Mesenchymal stem cell (in vitro differentiated cells and primary cell): ENCODE data around the gene RUNX3.

Source experiments
- DNase-seq: peaks from one replicate; pipeline ENCODE4 v3.0.0-alpha.2; 2013
- H2AFZ ChIP-seq: one replicate; pipeline ENCODE4 v1.6.1; 2013; ENCODE audit warnings: low read depth, mild to moderate bottlenecking, control low read depth, inconsistent platforms, low read length, moderate library complexity
- H2AK5ac ChIP-seq: 2 replicates; pipeline ENCODE4 v1.6.1; 2013; ENCODE audit warnings: low read length, moderate library complexity, mild to moderate bottlenecking, inconsistent platforms; ENCODE audit not compliant: severe bottlenecking
- H2BK120ac ChIP-seq: one replicate; pipeline ENCODE4 v1.6.1; 2013; ENCODE audit warnings: low read depth, mild to moderate bottlenecking, inconsistent platforms, low read length, moderate library complexity
- H2BK12ac ChIP-seq, 2 experiments: one replicate each; pipeline ENCODE4 v1.6.1; 2013; ENCODE audit warnings: inconsistent platforms in 2 of 2, low read length in 2 of 2, mild to moderate bottlenecking in 2 of 2, moderate library complexity in 2 of 2, control low read depth in 1 of 2
- H2BK15ac ChIP-seq: one replicate; pipeline ENCODE4 v1.6.1; 2013; ENCODE audit warnings: mild to moderate bottlenecking, low read depth, inconsistent platforms; ENCODE audit not compliant: poor library complexity, severe bottlenecking
- H2BK5ac ChIP-seq: 2 replicates; pipeline ENCODE4 v1.6.1; 2013; ENCODE audit warnings: low read depth, mild to moderate bottlenecking, low read length, control low read depth, inconsistent platforms; ENCODE audit not compliant: poor library complexity, severe bottlenecking
- H3K14ac ChIP-seq, 2 experiments: one replicate each; pipeline ENCODE4 v1.6.1; 2013; ENCODE audit warnings: inconsistent platforms in 2 of 2, low read length in 2 of 2, control low read depth in 1 of 2, mild to moderate bottlenecking in 1 of 2, moderate library complexity in 1 of 2
- H3K18ac ChIP-seq, 2 experiments: one replicate each; pipeline ENCODE4 v1.6.1; 2013; ENCODE audit warnings: inconsistent platforms in 2 of 2, low read length in 2 of 2, control low read depth in 1 of 2, low read depth in 1 of 2, mild to moderate bottlenecking in 1 of 2
- H3K23ac ChIP-seq, 2 experiments: one replicate each; pipeline ENCODE4 v1.6.1; 2013; ENCODE audit warnings: inconsistent platforms in 2 of 2, low read length in 2 of 2, mild to moderate bottlenecking in 2 of 2, moderate library complexity in 2 of 2, control low read depth in 1 of 2
- H3K27ac ChIP-seq: 2 replicates; pipeline ENCODE4 v1.5.1; 2013; ENCODE audit warnings: mild to moderate bottlenecking, moderate library complexity, low read length, control low read depth, inconsistent platforms; ENCODE audit not compliant: poor library complexity, severe bottlenecking
- H3K27me3 ChIP-seq, 2 experiments: 2 replicates each; pipeline versions ENCODE4 v1.6.1 to v1.7.0; 2013; ENCODE audit warnings: low read length in 2 of 2, mild to moderate bottlenecking in 2 of 2, moderate library complexity in 2 of 2, control low read depth in 1 of 2, inconsistent platforms in 1 of 2; ENCODE audit not compliant: control insufficient read depth in 1 of 2, insufficient read depth in 1 of 2
- H3K36me3 ChIP-seq, 2 experiments: 2 replicates each; pipeline versions ENCODE4 v1.6.1 to v1.7.0; 2013; ENCODE audit warnings: low read length in 2 of 2, control low read depth in 1 of 2, inconsistent platforms in 1 of 2, low read depth in 1 of 2, mild to moderate bottlenecking in 1 of 2; ENCODE audit not compliant: insufficient read depth in 2 of 2, control insufficient read depth in 1 of 2
- H3K4ac ChIP-seq, 2 experiments: one replicate each; pipeline ENCODE4 v1.6.1; 2013; ENCODE audit warnings: inconsistent platforms in 2 of 2, low read length in 2 of 2, mild to moderate bottlenecking in 2 of 2, moderate library complexity in 2 of 2, control low read depth in 1 of 2, low read depth in 1 of 2
- H3K4me1 ChIP-seq: 2 replicates; pipeline ENCODE4 v1.6.1; 2013; ENCODE audit warnings: low read depth, low read length, control low read depth; ENCODE audit not compliant: control insufficient read depth, insufficient read depth
- H3K4me2 ChIP-seq: 2 replicates; pipeline ENCODE4 v1.6.1; 2013; ENCODE audit warnings: low read length, mild to moderate bottlenecking, inconsistent platforms; ENCODE audit not compliant: poor library complexity, severe bottlenecking
- H3K4me3 ChIP-seq, 2 experiments: 2 replicates each; pipeline versions ENCODE4 v1.5.1 to v1.7.0; 2013; ENCODE audit warnings: low read length in 2 of 2, mild to moderate bottlenecking in 2 of 2, control low read depth in 1 of 2, low read depth in 1 of 2; ENCODE audit not compliant: insufficient read depth in 1 of 2
- H3K79me1 ChIP-seq: replicated peaks from 2 replicates; pipeline ENCODE4 v1.6.1; 2013; ENCODE audit warnings: mild to moderate bottlenecking, control low read depth, low read length, inconsistent platforms; ENCODE audit not compliant: poor library complexity, severe bottlenecking
- H3K9ac ChIP-seq: 2 replicates; pipeline ENCODE4 v1.7.0; 2013; ENCODE audit warnings: mild to moderate bottlenecking, low read length, moderate library complexity
- H3K9me3 ChIP-seq: 2 replicates; pipeline ENCODE4 v1.7.0; 2013; ENCODE audit warnings: mild to moderate bottlenecking, low read length; ENCODE audit not compliant: control insufficient read depth
- H4K8ac ChIP-seq: one replicate; pipeline ENCODE4 v1.6.1; 2013; ENCODE audit warnings: inconsistent platforms, mild to moderate bottlenecking, low read length, moderate library complexity
- H4K91ac ChIP-seq: one replicate; pipeline ENCODE4 v1.6.1; 2013; ENCODE audit warnings: mild to moderate bottlenecking, low read length, inconsistent platforms
- WGBS: methylation state at CpG from one replicate; pipeline ENCODE4 v1.1.7; 2013; ENCODE audit warnings: mixed read lengths; 5-methylcytosine and 5-hydroxymethylcytosine counted together

Gene RUNX3

DNA sequence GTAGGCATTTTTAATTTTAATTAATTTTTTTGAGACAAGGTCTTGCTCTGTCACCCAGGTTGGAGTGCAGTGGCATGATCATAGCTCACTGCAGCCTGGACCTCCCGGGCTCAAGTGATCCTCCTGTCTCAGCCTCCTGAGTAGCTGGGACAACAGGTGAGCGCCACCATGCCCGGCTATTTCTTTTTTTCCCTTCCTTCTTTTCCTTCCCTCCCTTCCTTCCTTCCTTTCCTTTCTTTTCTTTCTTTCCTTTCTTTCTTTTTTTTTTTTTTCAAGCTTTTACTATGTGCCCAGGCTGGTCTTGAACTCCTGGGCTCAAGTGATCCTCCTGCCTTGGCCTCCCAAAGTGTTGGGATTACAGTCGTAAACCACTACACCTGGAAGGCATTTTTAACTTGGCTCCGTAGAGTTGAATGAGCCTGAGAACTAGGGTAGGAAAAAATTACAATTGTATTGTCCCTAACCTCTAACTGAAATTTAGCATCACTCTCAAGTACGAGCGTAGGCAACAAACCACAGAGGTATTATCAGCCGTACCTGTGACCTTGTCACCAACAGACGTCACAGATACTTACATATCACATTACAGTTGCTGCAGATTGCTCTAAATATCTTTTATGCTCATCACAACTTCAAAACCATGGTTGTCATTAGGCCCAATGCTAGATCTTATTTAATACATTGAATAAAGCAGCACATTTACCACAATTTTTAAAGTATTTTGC is 8.0 kb downstream of the RUNX3 start:
- Histone ChIP-seq H2BK15ac (no peak overlapping the region), H2BK120ac (no peak overlapping the region), H4K91ac (no peak overlapping the region), H3K9me3 (no peaks in the 10 kb centered on the region), H2BK12ac (no peak overlapping the region), H3K4ac (no peak overlapping the region), H3K79me1 (no peaks in the 10 kb centered on the region), H3K4me2 (no peak overlapping the region), H2AK5ac (no peak overlapping the region), H3K14ac (no peak overlapping the region), H3K36me3 (no peaks in the 10 kb centered on the region), H2AFZ (no peak overlapping the region), H3K9ac (no peak overlapping the region), H3K23ac (no peak overlapping the region), H4K8ac (no peak overlapping the region), H3K27me3 (peaks cover 62 to 79% of the 10 kb centered on the region in 2 experiments), H3K4me3 (no peak overlapping the region), H3K27ac (no peak overlapping the region), H3K18ac (no peak overlapping the region), H3K4me1 (peaks cover 2% of the 10 kb centered on the region), H2BK5ac (no peak overlapping the region)
- WGBS: 95% methylated on average over 9 of the region's 9 CpGs
- DNase-seq: no peak

DNA sequence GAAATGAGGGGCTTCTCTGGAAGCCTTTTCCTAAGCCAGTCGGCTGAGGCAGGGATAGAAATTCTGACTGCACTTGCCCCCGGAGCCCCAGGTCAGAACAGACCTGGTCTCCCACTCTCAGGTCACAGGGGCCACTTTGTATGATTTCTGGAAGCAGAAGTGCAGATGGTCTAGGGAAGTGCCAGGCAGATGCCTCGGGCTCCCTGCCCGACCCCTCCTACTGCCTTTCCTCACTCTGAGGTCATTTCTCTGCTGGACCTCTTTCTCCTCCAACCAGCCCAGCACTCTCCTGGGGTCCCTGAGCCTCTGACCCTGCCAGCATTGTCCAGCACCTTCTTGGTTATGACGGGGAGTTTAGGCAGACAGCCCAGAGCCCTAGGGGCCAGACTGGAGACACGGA is 8.7 kb downstream of the RUNX3 start:
- Histone ChIP-seq H2BK12ac (no peak overlapping the region), H2AK5ac (no peak overlapping the region), H3K9ac (no peak overlapping the region), H2BK5ac (no peak overlapping the region), H3K9me3 (no peaks in the 10 kb centered on the region), H2BK120ac (no peak overlapping the region), H3K18ac (no peak overlapping the region), H3K4me1 (peaks cover 2% of the 10 kb centered on the region), H3K27me3 (peaks cover 55 to 72% of the 10 kb centered on the region in 2 experiments), H3K14ac (no peak overlapping the region), H3K23ac (no peak overlapping the region), H2AFZ (no peak overlapping the region), H3K4me3 (no peak overlapping the region), H3K36me3 (no peaks in the 10 kb centered on the region), H3K79me1 (no peaks in the 10 kb centered on the region), H2BK15ac (no peak overlapping the region), H4K91ac (no peak overlapping the region), H3K27ac (no peak overlapping the region), H4K8ac (no peak overlapping the region), H3K4ac (no peak overlapping the region), H3K4me2 (no peak overlapping the region)
- WGBS: 79% methylated on average over 6 of the region's 6 CpGs
- DNase-seq: no peak

DNA sequence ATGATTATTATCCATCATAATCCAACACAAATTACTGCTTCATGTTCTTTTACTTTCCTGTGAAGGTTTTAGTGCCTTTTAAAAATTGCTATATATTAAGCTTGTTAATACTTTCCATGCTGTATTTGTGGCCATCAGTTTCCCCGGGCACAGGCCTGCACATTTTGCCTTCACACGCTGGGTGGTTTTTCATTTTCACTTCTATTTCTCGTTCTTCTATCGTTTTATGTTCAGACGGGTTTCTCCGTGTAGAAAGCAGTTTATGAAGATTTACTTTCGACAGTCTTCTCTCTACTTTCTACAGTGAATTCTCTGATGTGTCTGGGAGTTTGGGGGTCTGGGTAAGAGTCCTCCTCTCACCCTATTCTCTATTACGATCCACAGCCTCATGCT is 9.5 kb downstream of the RUNX3 start:
- DNase-seq: no peak
- Histone ChIP-seq H3K27ac (no peak overlapping the region), H3K18ac (no peak overlapping the region), H3K23ac (no peak overlapping the region), H3K4me3 (peak overlapping the region in 1 of 2 experiments; percentile 71), H3K9me3 (no peaks in the 10 kb centered on the region), H2BK5ac (no peak overlapping the region), H2AK5ac (no peak overlapping the region), H4K8ac (no peak overlapping the region), H2AFZ (no peak overlapping the region), H3K4me2 (no peak overlapping the region), H2BK120ac (no peak overlapping the region), H4K91ac (no peak overlapping the region), H3K36me3 (no peaks in the 10 kb centered on the region), H2BK15ac (no peak overlapping the region), H3K14ac (no peak overlapping the region), H2BK12ac (no peak overlapping the region), H3K79me1 (no peaks in the 10 kb centered on the region), H3K9ac (peak overlapping the region; percentile 70), H3K27me3 (peaks cover 46 to 68% of the 10 kb centered on the region in 2 experiments), H3K4ac (no peak overlapping the region), H3K4me1 (peaks cover 8% of the 10 kb centered on the region)
- WGBS: 93% methylated on average over 6 of the region's 8 CpGs

DNA sequence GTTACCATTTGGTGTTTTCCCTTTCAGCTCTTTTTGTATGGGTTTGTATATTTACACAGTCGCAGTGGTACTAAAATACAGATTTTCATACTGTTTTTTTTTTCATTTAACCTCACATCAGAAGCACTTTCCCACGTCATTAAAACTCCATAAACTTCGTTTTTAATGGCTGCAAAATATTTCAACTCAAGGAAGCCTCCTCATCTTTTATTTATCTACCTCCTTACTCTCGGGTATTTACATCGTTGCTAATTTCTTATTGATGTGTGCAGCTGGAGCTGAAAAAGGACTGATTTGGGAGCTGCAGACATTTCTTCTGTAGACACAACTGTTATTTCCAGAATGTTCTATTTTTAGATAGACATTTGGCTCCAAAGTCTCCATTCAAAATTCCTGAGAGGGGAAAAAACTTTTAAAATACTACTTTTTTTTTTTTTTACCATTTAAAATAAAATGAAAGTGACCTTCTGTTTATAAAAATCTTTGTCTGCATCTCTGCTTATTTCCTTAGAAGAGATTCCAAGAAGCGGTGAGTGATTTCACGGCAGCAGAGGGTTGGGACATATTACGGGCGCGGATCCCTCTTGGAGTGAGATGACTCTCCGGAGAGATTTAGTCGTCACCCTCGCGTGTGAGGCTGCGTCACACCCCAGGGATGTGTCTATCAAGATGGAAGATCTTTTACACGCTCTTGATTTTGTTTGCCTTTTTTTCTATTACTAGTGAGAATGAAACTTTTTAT is 10.1 kb downstream of the RUNX3 start:
- WGBS: 91% methylated on average over 13 of the region's 16 CpGs
- Histone ChIP-seq H3K4ac (no peak overlapping the region), H3K9ac (peak overlapping the region; percentile 70), H3K27me3 (peaks cover 40 to 63% of the 10 kb centered on the region in 2 experiments), H2BK120ac (no peak overlapping the region), H2AK5ac (no peak overlapping the region), H3K79me1 (no peaks in the 10 kb centered on the region), H3K36me3 (no peaks in the 10 kb centered on the region), H2BK12ac (no peak overlapping the region), H3K23ac (no peak overlapping the region), H3K4me3 (peak overlapping the region in 1 of 2 experiments; percentile 71), H3K9me3 (no peaks in the 10 kb centered on the region), H3K27ac (no peak overlapping the region), H3K14ac (no peak overlapping the region), H2BK5ac (no peak overlapping the region), H4K8ac (no peak overlapping the region), H3K4me1 (peaks cover 9% of the 10 kb centered on the region), H3K18ac (no peak overlapping the region), H3K4me2 (no peak overlapping the region), H2AFZ (no peak overlapping the region), H2BK15ac (no peak overlapping the region), H4K91ac (no peak overlapping the region)
- no peak for DNase-seq
